WTC11 (cell line): Measurements from ENCODE around the gene NPAS1. TPM values are rescaled to one million over a fixed set of nuclear protein-coding genes. Genes with fewer than 3 reads are reported as not detected.
A peak's percentile ranks its signal among the peaks of the same experiment; 100 is the strongest.

Source experiments
- ATAC-seq: fragments of 200-7000 bp; cut with Tn5 transposase; 2 replicates; pipeline ENCODE4 v1.10.0; 2021; ENCODE audit warnings: mild to moderate bottlenecking, moderate library complexity
- Bru-seq: library from RNA; stranded (reverse); fragments of 400-500 nt; gene quantifications from one replicate; lab custom pipeline; 2021; lab: Mats Ljungman, UMichigan
- CTCF ChIA-PET: fragments of 300-600 bp; sonication (Branson Sonifier 250); formaldehyde crosslinking; loops from one replicate; lab custom pipeline; 2021; ENCODE audit warnings: antibody characterized with exemption; lab: Charles Lee
- POLR2A ChIA-PET: fragments of 350-600 bp; sonication (Branson Sonifier 250); formaldehyde crosslinking; loops from one replicate; lab custom pipeline; 2021; ENCODE audit warnings: antibody characterized with exemption; lab: Charles Lee
- DNase-seq: peaks from one replicate; pipeline ENCODE4 v3.0.0; 2021; ENCODE audit warnings: low spot score
- H3K27ac Mint-ChIP-seq: 2 replicates; pipeline ENCODE4 v1.8.0; 2021; ENCODE audit warnings: mixed read lengths
- H3K27me3 Mint-ChIP-seq: 2 replicates; pipeline ENCODE4 v1.8.0; 2021; ENCODE audit warnings: low read depth, mild to moderate bottlenecking, moderate library complexity, mixed read lengths
- H3K36me3 Mint-ChIP-seq: 2 replicates; pipeline ENCODE4 v1.8.0; 2021; ENCODE audit warnings: mixed read lengths
- H3K4me1 Mint-ChIP-seq: 2 replicates; pipeline ENCODE4 v1.8.0; 2022; ENCODE audit warnings: mixed read lengths
- H3K4me3 Mint-ChIP-seq: 2 replicates; pipeline ENCODE4 v1.8.0; 2021; ENCODE audit warnings: mild to moderate bottlenecking, moderate library complexity, mixed read lengths
- H3K9me3 Mint-ChIP-seq: 2 replicates; pipeline ENCODE4 v1.8.0; 2021; ENCODE audit warnings: mixed read lengths
- ELF4 ChIP-seq: sonication (generic); formaldehyde crosslinking; IDR thresholded peaks from 2 replicates; pipeline ENCODE4 v1.8.1; 2022; ENCODE audit warnings: low read depth, mild to moderate bottlenecking, moderate library complexity, missing genetic modification reagents
- ESRRA ChIP-seq: sonication (generic); formaldehyde crosslinking; IDR thresholded peaks from 2 replicates; pipeline ENCODE4 v1.8.1; 2022; ENCODE audit warnings: mild to moderate bottlenecking, missing genetic modification reagents, borderline replicate concordance
- FOXP1 ChIP-seq: sonication (generic); formaldehyde crosslinking; IDR thresholded peaks from 2 replicates; pipeline ENCODE4 v1.8.0; 2022; ENCODE audit warnings: missing genetic modification reagents, mild to moderate bottlenecking, moderate library complexity, borderline replicate concordance
- IRF1 ChIP-seq: sonication (generic); formaldehyde crosslinking; IDR thresholded peaks from 2 replicates; pipeline ENCODE4 v1.8.0; 2023; ENCODE audit warnings: missing genetic modification reagents
- IRF2 ChIP-seq: sonication (generic); formaldehyde crosslinking; IDR thresholded peaks from 2 replicates; pipeline ENCODE4 v1.8.0; 2022; ENCODE audit warnings: low read depth, missing genetic modification reagents, borderline replicate concordance
- JUN ChIP-seq: sonication (generic); formaldehyde crosslinking; IDR thresholded peaks from 2 replicates; pipeline ENCODE4 v1.8.0; 2023; ENCODE audit warnings: mild to moderate bottlenecking, missing genetic modification reagents
- MAX ChIP-seq: sonication (generic); formaldehyde crosslinking; IDR thresholded peaks from 2 replicates; pipeline ENCODE4 v1.8.0; 2022; ENCODE audit warnings: mild to moderate bottlenecking, missing genetic modification reagents
- PRRX2 ChIP-seq: fragments of 250-450 bp; sonication (Bioruptor Pico); IDR thresholded peaks from 2 replicates; pipeline ENCODE4 v1.8.0; 2021; ENCODE audit warnings: mild to moderate bottlenecking
- SMAD4 ChIP-seq: sonication (generic); formaldehyde crosslinking; IDR thresholded peaks from 2 replicates; pipeline ENCODE4 v1.8.0; 2022; ENCODE audit warnings: mild to moderate bottlenecking, missing genetic modification reagents
- SP1 ChIP-seq: sonication (generic); formaldehyde crosslinking; conservative IDR thresholded peaks from 2 replicates; pipeline ENCODE4 v1.8.1; 2022; ENCODE audit warnings: missing genetic modification reagents
- TEAD4 ChIP-seq: sonication (generic); formaldehyde crosslinking; IDR thresholded peaks from 2 replicates; pipeline ENCODE4 v1.8.0; 2022; ENCODE audit warnings: mild to moderate bottlenecking, missing genetic modification reagents
- TP53 ChIP-seq: sonication (generic); formaldehyde crosslinking; IDR thresholded peaks from 2 replicates; pipeline ENCODE4 v1.8.1; 2023; ENCODE audit warnings: mild to moderate bottlenecking, missing genetic modification reagents
- ZNF138 ChIP-seq: sonication (generic); formaldehyde crosslinking; conservative IDR thresholded peaks from 2 replicates; pipeline ENCODE4 v1.8.1; 2022; ENCODE audit warnings: mild to moderate bottlenecking, moderate library complexity, missing genetic modification reagents
- ZNF219 ChIP-seq: sonication (generic); formaldehyde crosslinking; IDR thresholded peaks from 2 replicates; pipeline ENCODE4 v1.8.0; 2023; ENCODE audit warnings: missing genetic modification reagents, mild to moderate bottlenecking, borderline replicate concordance
- ZNF532 ChIP-seq: fragments of 250-450 bp; sonication (Bioruptor Pico); IDR thresholded peaks from 2 replicates; pipeline ENCODE4 v1.9.0; 2021; ENCODE audit warnings: mild to moderate bottlenecking, borderline replicate concordance
- ZNF671 ChIP-seq: fragments of 250-450 bp; sonication (Bioruptor Pico); IDR thresholded peaks from 2 replicates; pipeline ENCODE4 v1.8.0; 2021; ENCODE audit warnings: mild to moderate bottlenecking
- long read RNA-seq, 3 experiments: library from RNA in 1 of 3; library from capped mRNA in 1 of 3; library from polyadenylated mRNA in 1 of 3; unstranded in 2 of 3; stranded (forward) in 1 of 3; transcript quantifications; one replicate each; pipeline ENCODE4 v2.0.0, GENCODE V29; 2021
- total RNA-seq: library from RNA; stranded (reverse); gene quantifications from 3 replicates; pipeline ENCODE4 v1.2.3, GENCODE V29; 2021
- TF ChIP-seq, protein P1 (sequence below): sonication (generic); formaldehyde crosslinking; IDR thresholded peaks from 2 replicates; pipeline ENCODE4 v1.8.0; 2022; ENCODE audit warnings: mild to moderate bottlenecking, missing genetic modification reagents
- TF ChIP-seq, protein P2 (sequence below): sonication (generic); formaldehyde crosslinking; IDR thresholded peaks from 2 replicates; pipeline ENCODE4 v1.8.1; 2023; ENCODE audit warnings: mild to moderate bottlenecking, missing genetic modification reagents, moderate library complexity

The NPAS1 gene, protein sequence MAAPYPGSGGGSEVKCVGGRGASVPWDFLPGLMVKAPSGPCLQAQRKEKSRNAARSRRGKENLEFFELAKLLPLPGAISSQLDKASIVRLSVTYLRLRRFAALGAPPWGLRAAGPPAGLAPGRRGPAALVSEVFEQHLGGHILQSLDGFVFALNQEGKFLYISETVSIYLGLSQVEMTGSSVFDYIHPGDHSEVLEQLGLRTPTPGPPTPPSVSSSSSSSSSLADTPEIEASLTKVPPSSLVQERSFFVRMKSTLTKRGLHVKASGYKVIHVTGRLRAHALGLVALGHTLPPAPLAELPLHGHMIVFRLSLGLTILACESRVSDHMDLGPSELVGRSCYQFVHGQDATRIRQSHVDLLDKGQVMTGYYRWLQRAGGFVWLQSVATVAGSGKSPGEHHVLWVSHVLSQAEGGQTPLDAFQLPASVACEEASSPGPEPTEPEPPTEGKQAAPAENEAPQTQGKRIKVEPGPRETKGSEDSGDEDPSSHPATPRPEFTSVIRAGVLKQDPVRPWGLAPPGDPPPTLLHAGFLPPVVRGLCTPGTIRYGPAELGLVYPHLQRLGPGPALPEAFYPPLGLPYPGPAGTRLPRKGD
- total RNA-seq (6.8 to 11.1 TPM (median 10.3 TPM) in 3 replicates), Bru-seq, nascent RNA (percentile 35 among the genes with signal in this experiment)
- long read RNA-seq, experiment 1, partial matches to known transcripts: 2 of 27 reads
- long read RNA-seq, experiment 1, other reads (novel, unspliced or antisense): 22 of 27 reads
- long read RNA-seq, experiment 2, partial matches to known transcripts: 2 of 10 reads
- long read RNA-seq, experiment 2, other reads (novel, unspliced or antisense): 8 of 10 reads
- long read RNA-seq, experiment 3: 0 reads

- Mint-ChIP-seq H3K27me3 (peaks cover 78% of the 10 kb centered on the region), H3K36me3 (no peaks in the 10 kb centered on the region), H3K4me1 (peaks cover 10% of the 10 kb centered on the region), H3K9me3 (no peaks in the 10 kb centered on the region), H3K4me3 (peak within 1 kb of the TSS; percentile 65), H3K27ac (no peak within 1 kb of the TSS)
- ChIA-PET POLR2A (no interaction called here), CTCF (interaction anchor here (0.7 to 2.6 kb wide), 11 partner anchors 9 to 329 kb away, joined by 3 to 16 read pairs (median 3); partner anchors contain the start of gene DHX34)
- ATAC-seq (peak; percentile 61), DNase-seq (peak; percentile 54)
- no peak for TF ChIP-seq PRRX2 (CRISPR knock-in tag)
- no peak for TF ChIP-seq TEAD4
- TF ChIP-seq JUN (CRISPR knock-in tag): no peak
- TF ChIP-seq, protein P1, sequence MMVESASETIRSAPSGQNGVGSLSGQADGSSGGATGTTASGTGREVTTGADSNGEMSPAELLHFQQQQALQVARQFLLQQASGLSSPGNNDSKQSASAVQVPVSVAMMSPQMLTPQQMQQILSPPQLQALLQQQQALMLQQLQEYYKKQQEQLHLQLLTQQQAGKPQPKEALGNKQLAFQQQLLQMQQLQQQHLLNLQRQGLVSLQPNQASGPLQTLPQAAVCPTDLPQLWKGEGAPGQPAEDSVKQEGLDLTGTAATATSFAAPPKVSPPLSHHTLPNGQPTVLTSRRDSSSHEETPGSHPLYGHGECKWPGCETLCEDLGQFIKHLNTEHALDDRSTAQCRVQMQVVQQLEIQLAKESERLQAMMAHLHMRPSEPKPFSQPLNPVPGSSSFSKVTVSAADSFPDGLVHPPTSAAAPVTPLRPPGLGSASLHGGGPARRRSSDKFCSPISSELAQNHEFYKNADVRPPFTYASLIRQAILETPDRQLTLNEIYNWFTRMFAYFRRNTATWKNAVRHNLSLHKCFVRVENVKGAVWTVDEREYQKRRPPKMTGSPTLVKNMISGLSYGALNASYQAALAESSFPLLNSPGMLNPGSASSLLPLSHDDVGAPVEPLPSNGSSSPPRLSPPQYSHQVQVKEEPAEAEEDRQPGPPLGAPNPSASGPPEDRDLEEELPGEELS: no peak
- TF ChIP-seq IRF2: no peak
- TF ChIP-seq IRF1 (CRISPR knock-in tag): no peak
- peak; percentile 57; the same call in 1 of the 2 replicates for TF ChIP-seq FOXP1 (CRISPR knock-in tag)
- no peak for TF ChIP-seq ZNF138 (CRISPR knock-in tag)
- peak; percentile 86 for TF ChIP-seq SP1 (CRISPR knock-in tag)
- TF ChIP-seq SMAD4: no peak
- TF ChIP-seq ESRRA (CRISPR knock-in tag): no peak
- TF ChIP-seq, protein P2, sequence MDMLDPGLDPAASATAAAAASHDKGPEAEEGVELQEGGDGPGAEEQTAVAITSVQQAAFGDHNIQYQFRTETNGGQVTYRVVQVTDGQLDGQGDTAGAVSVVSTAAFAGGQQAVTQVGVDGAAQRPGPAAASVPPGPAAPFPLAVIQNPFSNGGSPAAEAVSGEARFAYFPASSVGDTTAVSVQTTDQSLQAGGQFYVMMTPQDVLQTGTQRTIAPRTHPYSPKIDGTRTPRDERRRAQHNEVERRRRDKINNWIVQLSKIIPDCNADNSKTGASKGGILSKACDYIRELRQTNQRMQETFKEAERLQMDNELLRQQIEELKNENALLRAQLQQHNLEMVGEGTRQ (CRISPR knock-in tag): no peak
- no peak for TF ChIP-seq ZNF671
Measured at GRCh38 chr19:47019431-47020041, at the start of gene NPAS1. Gene NPAS1, plus strand, starts transcription at chr19:47019837. Its CDS starts 1,211 bp downstream, at chr19:47021048.

GRCh38 chr19:46970815-46971214 lies 48.8 kb upstream of the NPAS1 start:
- H3K27me3 Mint-ChIP-seq: no peaks in the 10 kb centered on the region
- no peak overlapping the region for H3K4me3 Mint-ChIP-seq
- H3K36me3 Mint-ChIP-seq: no peaks in the 10 kb centered on the region
- H3K27ac Mint-ChIP-seq: no peak overlapping the region
- DNase-seq (no peak), ATAC-seq (no peak)
- ChIA-PET POLR2A (no interaction called here), CTCF (interaction anchor here (0.6 kb wide), 1 partner anchor 29 kb away, joined by 3 read pairs; no protein-coding TSS in a partner anchor)
- peaks cover 14% of the 10 kb centered on the region for H3K4me1 Mint-ChIP-seq
- no peaks in the 10 kb centered on the region for H3K9me3 Mint-ChIP-seq
- TF ChIP-seq ESRRA (CRISPR knock-in tag): no peak
- no peak for TF ChIP-seq ZNF532
- TF ChIP-seq IRF1 (CRISPR knock-in tag): no peak
- no peak for TF ChIP-seq ZNF219 (CRISPR knock-in tag)
- TF ChIP-seq, protein P1: no peak
- no peak for TF ChIP-seq MAX (CRISPR knock-in tag)
- TF ChIP-seq ELF4: no peak
- no peak for TF ChIP-seq TP53
